HAP-1 (cell line): ENCODE results near the gene SLC1A7.

ENCODE experiments used
- DNase-seq, 2 experiments: peaks; one replicate each; pipeline ENCODE4 v3.0.0-alpha.2; 2016 to 2020; ENCODE audit warnings: low spot score in 2 of 2
- H3K27me3 ChIP-seq: fragments of 250-450 bp; sonication (Bioruptor Pico); 2 replicates; pipeline ENCODE4 v1.5.1; 2020; ENCODE audit warnings: low read depth, mild to moderate bottlenecking, moderate library complexity
- H3K36me3 ChIP-seq: fragments of 250-450 bp; sonication (Bioruptor Pico); replicated peaks from 2 replicates; pipeline ENCODE4 v1.5.1; 2020; ENCODE audit warnings: mild to moderate bottlenecking
- H3K4me1 ChIP-seq: fragments of 250-450 bp; sonication (Bioruptor Pico); 2 replicates; pipeline ENCODE4 v1.5.1; 2020; ENCODE audit warnings: mild to moderate bottlenecking
- H3K4me3 ChIP-seq: fragments of 250-450 bp; sonication (Bioruptor Pico); 2 replicates; pipeline ENCODE4 v1.5.1; 2020; ENCODE audit warnings: mild to moderate bottlenecking, moderate library complexity
- H3K9me3 ChIP-seq: fragments of 250-450 bp; sonication (Bioruptor Pico); 2 replicates; pipeline ENCODE4 v1.5.1; 2020; ENCODE audit warnings: mild to moderate bottlenecking, moderate library complexity
- in situ Hi-C: fragments of 300-500 bp; cut with MboI; formaldehyde crosslinking; loops from 3 replicates; pipeline ENCODE4 v1.14.3; 2020; ENCODE audit warnings: low sequenced_read_pairs, inconsistent platforms, mixed read lengths

Gene SLC1A7

GRCh38 chr1:53092659-53093450 is 49.6 kb downstream of the SLC1A7 start:
- no peak overlapping the region for H3K4me3 ChIP-seq
- in situ Hi-C loops = no loop called here

GRCh38 chr1:53091841-53092645 is 50.4 kb downstream of the SLC1A7 start:
- no peak for DNase-seq
- Histone ChIP-seq H3K9me3 (no peaks in the 10 kb centered on the region), H3K36me3 (no peaks in the 10 kb centered on the region), H3K27me3 (no peaks in the 10 kb centered on the region), H3K4me1 (no peaks in the 10 kb centered on the region), H3K4me3 (no peak overlapping the region)
- in situ Hi-C loops = no loop called here

More at GRCh38 chr1:53092659-53093450, 49.6 kb downstream of the SLC1A7 start:
- Histone ChIP-seq H3K36me3 (no peaks in the 10 kb centered on the region), H3K9me3 (no peaks in the 10 kb centered on the region), H3K4me1 (no peaks in the 10 kb centered on the region), H3K27me3 (no peaks in the 10 kb centered on the region)
- no peak for DNase-seq

- Histone ChIP-seq H3K9me3 (no peaks in the 10 kb centered on the region), H3K27me3 (no peaks in the 10 kb centered on the region), H3K4me1 (no peaks in the 10 kb centered on the region), H3K4me3 (no peak overlapping the region), H3K36me3 (no peaks in the 10 kb centered on the region)
- DNase-seq = no peak
- in situ Hi-C loops = no loop called here
These were observed 52.0 kb downstream of the SLC1A7 start for GRCh38 chr1:53090227-53091147.

- Histone ChIP-seq H3K4me1 (no peaks in the 10 kb centered on the region), H3K4me3 (no peak overlapping the region), H3K36me3 (no peaks in the 10 kb centered on the region), H3K27me3 (no peaks in the 10 kb centered on the region), H3K9me3 (no peaks in the 10 kb centered on the region)
- in situ Hi-C loops = no loop called here
- no peak for DNase-seq
These were observed 52.8 kb downstream of the SLC1A7 start for GRCh38 chr1:53089478-53090226.

- no peak overlapping the region for H3K4me3 ChIP-seq
- no peaks in the 10 kb centered on the region for H3K9me3 ChIP-seq
- no peaks in the 10 kb centered on the region for H3K27me3 ChIP-seq
- no peaks in the 10 kb centered on the region for H3K36me3 ChIP-seq
- no peak for DNase-seq
- in situ Hi-C loops = no loop called here
- H3K4me1 ChIP-seq = no peaks in the 10 kb centered on the region
These were observed 53.7 kb downstream of the SLC1A7 start for GRCh38 chr1:53088616-53089300.

GRCh38 chr1:53087332-53088285 is 54.8 kb downstream of the SLC1A7 start:
- no peaks in the 10 kb centered on the region for H3K36me3 ChIP-seq
- DNase-seq = no peak
- H3K9me3 ChIP-seq = no peaks in the 10 kb centered on the region
- no peak overlapping the region for H3K4me3 ChIP-seq
- in situ Hi-C loops = no loop called here
- no peaks in the 10 kb centered on the region for H3K4me1 ChIP-seq
- H3K27me3 ChIP-seq = no peaks in the 10 kb centered on the region

GRCh38 chr1:53086491-53087070 is 55.9 kb downstream of the SLC1A7 start:
- no peak overlapping the region for H3K4me3 ChIP-seq
- no peaks in the 10 kb centered on the region for H3K27me3 ChIP-seq
- DNase-seq = no peak
- no peaks in the 10 kb centered on the region for H3K9me3 ChIP-seq
- H3K36me3 ChIP-seq = no peaks in the 10 kb centered on the region
- H3K4me1 ChIP-seq = no peaks in the 10 kb centered on the region
- in situ Hi-C loops = no loop called here

GRCh38 chr1:53085405-53085804 is 57.0 kb downstream of the SLC1A7 start:
- in situ Hi-C loops = no loop called here
- no peaks in the 10 kb centered on the region for H3K4me1 ChIP-seq
- H3K4me3 ChIP-seq = no peak overlapping the region
- H3K27me3 ChIP-seq = no peaks in the 10 kb centered on the region
- no peaks in the 10 kb centered on the region for H3K9me3 ChIP-seq
- H3K36me3 ChIP-seq = no peaks in the 10 kb centered on the region
- DNase-seq = no peak

- no peaks in the 10 kb centered on the region for H3K36me3 ChIP-seq
- H3K4me1 ChIP-seq = no peaks in the 10 kb centered on the region
These were observed 57.9 kb downstream of the SLC1A7 start for GRCh38 chr1:53084589-53084971.

GRCh38 chr1:53083636-53084588 is 58.5 kb downstream of the SLC1A7 start:
- no peaks in the 10 kb centered on the region for H3K9me3 ChIP-seq
- H3K27me3 ChIP-seq = no peaks in the 10 kb centered on the region
- DNase-seq = no peak
- H3K36me3 ChIP-seq = no peaks in the 10 kb centered on the region
- in situ Hi-C loops = no loop called here
- H3K4me1 ChIP-seq = no peaks in the 10 kb centered on the region
- H3K4me3 ChIP-seq = no peak overlapping the region

More at GRCh38 chr1:53084589-53084971, 57.9 kb downstream of the SLC1A7 start:
- DNase-seq = no peak
- H3K4me3 ChIP-seq = no peak overlapping the region
- in situ Hi-C loops = no loop called here
- no peaks in the 10 kb centered on the region for H3K9me3 ChIP-seq
- H3K27me3 ChIP-seq = no peaks in the 10 kb centered on the region
